Kidney (tissue), 14 donors: ENCODE measurements around the gene CABP1. TPM values are rescaled to one million over a fixed set of nuclear protein-coding genes. Genes with fewer than 3 reads are reported as not detected.

Experiments
- DNase-seq, 5 donors: peaks; one replicate each; pipeline ENCODE4 v3.0.0-alpha.2; 2013 to 2020
- FAIRE-seq: peaks from 2 replicates; lab custom pipeline; 2012; peaks lifted over from hg19 to GRCh38; lab: Jason Lieb, UNC
- H3K27ac ChIP-seq, 2 donors: one replicate each; pipeline ENCODE4 v1.7.0; 2013; ENCODE audit warnings: low read depth in 2 of 2, low read length in 2 of 2, inconsistent platforms in 1 of 2
- H3K27me3 ChIP-seq: one replicate; pipeline ENCODE4 v1.7.1; 2013; ENCODE audit warnings: low read length, inconsistent platforms; ENCODE audit not compliant: control insufficient read depth, insufficient read depth
- H3K36me3 ChIP-seq, 3 donors: one replicate each; pipeline versions ENCODE4 v1.7.0 to v1.7.1; 2013; ENCODE audit warnings: low read length in 3 of 3, control low read depth in 1 of 3, inconsistent platforms in 1 of 3; ENCODE audit not compliant: insufficient read depth in 3 of 3, control insufficient read depth in 2 of 3
- H3K4me1 ChIP-seq, 3 donors: one replicate each; pipeline versions ENCODE4 v1.7.0 to v1.7.1; 2013; ENCODE audit warnings: low read length in 3 of 3, inconsistent platforms in 1 of 3, low read depth in 1 of 3; ENCODE audit not compliant: control insufficient read depth in 2 of 3, insufficient read depth in 2 of 3
- H3K4me3 ChIP-seq, 3 donors: one replicate each; pipeline versions ENCODE4 v1.7.0 to v1.8.1; 2013; ENCODE audit warnings: low read length in 3 of 3, control low read depth in 1 of 3, inconsistent platforms in 1 of 3
- H3K9ac ChIP-seq, 3 donors: one replicate each; pipeline versions ENCODE4 v1.7.0 to v1.7.1; 2013; ENCODE audit warnings: low read length in 3 of 3, control low read depth in 1 of 3, inconsistent platforms in 1 of 3
- H3K9me3 ChIP-seq, 3 donors: one replicate each; pipeline versions ENCODE4 v1.7.0 to v1.7.1; 2013; ENCODE audit warnings: low read length in 3 of 3, control low read depth in 1 of 3, inconsistent platforms in 1 of 3; ENCODE audit not compliant: control insufficient read depth in 2 of 3, insufficient read depth in 1 of 3
- CTCF ChIP-seq: IDR thresholded peaks from 3 replicates; pipeline ENCODE4 v1.5.1; 2012; ENCODE audit warnings: mild to moderate bottlenecking, moderate library complexity, borderline replicate concordance; ENCODE audit not compliant: insufficient read depth; ENCODE audit errors: extremely low read depth
- intact Hi-C: fragments of 100-400 bp; cut with DNase I; formaldehyde crosslinking; loops from one replicate; pipeline ENCODE4 v1.11.1; 2022
- polyA plus RNA-seq: library from polyadenylated mRNA; stranded (reverse); fragments of 350-450 nt; fragmentation: Illumina TruSeq; extraction: RNeasy Lipid Tissue Mini Kit (QIAGEN cat#74804); gene quantifications from one replicate; pipeline ENCODE4 v1.2.3, GENCODE V29; 2014; ENCODE audit warnings: low read depth, low replicate concordance; ENCODE audit not compliant: insufficient read depth
- total RNA-seq: library from RNA; stranded (reverse); fragmentation: NEBNext Ultra II Directional; extraction: Animal tissue kit (Norgen Biotek cat#: 25700); gene quantifications from one replicate; pipeline ENCODE4 v1.2.1, GENCODE V29; 2021
- donor health status: control.
- donor health status: control.
- donor health status: control.
- donor health status: control.
- donor health status: control.
- donor health status: DM: yes; HTN: yes; CAD: no.
- donor health status: Normal renal cell carcinoma (clear cell type).

The CABP1 gene
- total and polyA plus RNA-seq, 2 donors from 2014 or later = 2.0 to 24.1 TPM

GRCh38 chr12:120630104-120630892 is 10.1 kb upstream of the CABP1 start:
- Histone ChIP-seq H3K4me3 (no peak overlapping the region), H3K4me1 (peaks cover 0 to 5% (median 2%) of the 10 kb centered on the region in 3 donors), H3K9me3 (no peaks in the 10 kb centered on the region), H3K36me3 (no peaks in the 10 kb centered on the region), H3K27ac (no peak overlapping the region), H3K27me3 (no peaks in the 10 kb centered on the region), H3K9ac (no peak overlapping the region)
- no peak for FAIRE-seq
- intact Hi-C loops = no loop called here
- no peak for TF ChIP-seq CTCF
- no peak for DNase-seq

- intact Hi-C loops = no loop called here
- H3K36me3 ChIP-seq = no peaks in the 10 kb centered on the region
- H3K27me3 ChIP-seq = no peaks in the 10 kb centered on the region
- H3K27ac ChIP-seq = no peak overlapping the region
- no peak overlapping the region for H3K9ac ChIP-seq
- no peak overlapping the region for H3K4me3 ChIP-seq
- no peak for TF ChIP-seq CTCF
- no peak for DNase-seq
- no peak for FAIRE-seq
- H3K9me3 ChIP-seq = no peaks in the 10 kb centered on the region
- H3K4me1 ChIP-seq = peaks cover 0 to 5% (median 2%) of the 10 kb centered on the region in 3 donors
These were observed 9.3 kb upstream of the CABP1 start for GRCh38 chr12:120631097-120631496.

DNA sequence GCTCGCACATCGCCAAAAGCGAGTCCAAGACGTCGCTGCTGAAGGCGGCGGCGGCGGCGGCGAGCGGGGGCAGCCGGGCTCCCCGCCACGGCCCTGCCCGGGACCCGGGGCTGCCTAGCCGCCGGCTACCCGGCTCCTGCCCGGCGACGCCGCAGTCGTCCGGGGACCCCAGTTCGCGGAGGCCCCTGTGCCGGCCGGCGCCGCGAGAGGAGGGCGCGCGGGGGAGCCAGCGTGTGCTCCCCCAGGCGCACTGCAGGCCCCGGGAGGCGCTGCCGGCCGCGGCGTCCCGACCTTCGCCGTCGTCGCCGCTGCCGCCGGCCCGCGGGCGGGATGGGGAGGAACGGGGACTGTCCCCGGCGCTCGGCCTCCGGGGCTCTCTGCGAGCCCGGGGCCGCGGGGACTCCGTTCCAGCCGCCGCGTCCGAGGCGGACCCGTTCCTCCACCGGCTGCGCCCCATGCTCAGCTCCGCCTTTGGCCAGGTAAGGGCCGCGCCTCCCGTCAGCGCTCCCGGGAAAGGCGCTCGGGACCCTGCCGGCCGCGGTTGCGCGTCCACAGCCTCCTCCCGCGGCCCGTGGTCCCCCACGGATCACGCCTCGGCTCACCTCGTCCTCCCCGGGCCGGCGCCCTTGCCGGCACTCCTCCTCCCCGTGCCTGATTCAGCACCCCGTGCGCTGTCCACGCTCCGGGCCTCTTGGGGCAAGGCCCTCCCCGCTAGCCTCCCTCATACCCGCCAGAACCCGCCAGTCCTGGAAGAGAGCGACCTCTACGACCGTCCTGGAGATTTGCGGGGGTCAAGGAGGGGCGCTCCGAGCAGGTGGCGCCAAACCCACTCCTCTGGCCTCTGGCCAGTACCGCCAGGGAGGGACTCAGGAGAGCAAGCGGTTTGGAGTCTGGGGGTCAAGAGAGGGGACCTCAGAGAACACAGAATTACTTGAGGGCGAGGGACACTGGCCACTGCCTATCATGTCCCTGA is 721 bp downstream of the CABP1 start:
- peaks cover 0 to 4% (median 0%) of the 10 kb centered on the region in 3 donors for H3K4me1 ChIP-seq
- FAIRE-seq = no peak
- no peak overlapping the region for H3K9ac ChIP-seq
- no peak for TF ChIP-seq CTCF
- no peak overlapping the region for H3K27ac ChIP-seq
- DNase-seq = peak; percentile 76 to 88 (median 84)
- H3K36me3 ChIP-seq = no peaks in the 10 kb centered on the region
- peaks cover 25% of the 10 kb centered on the region for H3K27me3 ChIP-seq
- peak overlapping the region in 1 of 3 donors; percentile 39 for H3K4me3 ChIP-seq
- H3K9me3 ChIP-seq = no peaks in the 10 kb centered on the region
- intact Hi-C loops = loop anchor here (10.0 kb wide), 1 partner anchor 74 kb away; the partner anchor contains the start of gene UNC119B
